Measurements from ENCODE around the gene FDX1.

Gene FDX1

DNA sequence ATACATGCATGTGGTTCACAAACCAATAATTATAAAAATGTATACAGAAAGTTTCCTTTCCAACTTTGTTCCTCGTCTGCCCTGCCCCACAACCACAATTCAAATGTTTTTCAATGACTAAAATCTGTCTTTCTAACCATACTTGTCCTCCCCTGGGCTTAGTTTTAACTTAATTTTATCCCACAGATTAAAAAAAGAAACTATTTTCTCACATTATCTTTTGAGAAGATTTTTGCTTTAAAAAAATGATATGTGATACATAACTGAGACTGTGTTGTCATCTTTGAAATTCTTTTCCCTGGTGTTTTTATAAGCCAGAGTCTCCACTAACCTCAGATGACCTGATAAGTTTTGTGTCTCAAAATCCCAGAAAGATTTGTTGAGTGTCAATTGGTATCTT lies 79.0 kb downstream of the FDX1 start:
- DNase-seq (ENCODE audit: low read depth in 3 of 3), result no peak

DNA sequence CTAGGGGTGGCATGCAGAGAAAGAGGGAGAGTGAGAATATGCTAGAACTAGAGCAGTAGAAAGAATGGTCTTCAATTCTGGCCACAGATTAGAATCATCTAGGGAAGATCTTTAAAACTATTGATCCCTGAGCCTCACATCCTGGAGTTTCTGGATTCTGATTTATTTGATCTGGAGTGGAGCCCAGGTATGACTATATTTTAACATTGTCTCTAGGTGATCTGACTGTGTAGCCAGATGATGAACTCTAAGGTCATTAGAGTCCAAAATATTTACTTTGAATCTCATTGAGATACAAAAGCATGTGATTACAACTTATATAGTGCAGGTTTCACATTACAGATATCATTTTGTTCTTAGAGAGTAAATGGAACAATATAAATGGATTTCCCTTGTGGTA lies 79.7 kb downstream of the FDX1 start:
- DNase-seq (ENCODE audit: low read depth in 3 of 3), result no peak

DNA sequence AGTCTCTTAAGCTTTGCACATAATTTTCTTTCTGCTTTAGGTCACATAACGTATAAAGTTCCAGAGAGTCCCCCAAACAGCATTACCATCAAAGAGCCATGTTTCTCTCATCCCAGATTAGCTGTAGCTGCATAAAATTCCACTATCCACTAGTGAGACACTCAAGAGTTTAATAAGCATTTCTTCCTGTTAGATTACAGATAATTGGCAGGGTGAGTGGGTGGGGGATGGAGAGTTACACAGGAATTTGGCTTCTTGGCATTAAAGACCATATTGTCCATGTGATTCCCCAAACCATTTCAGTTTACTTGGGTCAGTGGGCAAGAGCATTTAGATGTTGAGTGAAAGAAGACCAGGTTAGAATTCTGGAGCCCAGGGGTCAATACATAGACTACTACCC lies 82.3 kb downstream of the FDX1 start:
- no peak for DNase-seq (ENCODE audit: low read depth in 3 of 3)

DNA sequence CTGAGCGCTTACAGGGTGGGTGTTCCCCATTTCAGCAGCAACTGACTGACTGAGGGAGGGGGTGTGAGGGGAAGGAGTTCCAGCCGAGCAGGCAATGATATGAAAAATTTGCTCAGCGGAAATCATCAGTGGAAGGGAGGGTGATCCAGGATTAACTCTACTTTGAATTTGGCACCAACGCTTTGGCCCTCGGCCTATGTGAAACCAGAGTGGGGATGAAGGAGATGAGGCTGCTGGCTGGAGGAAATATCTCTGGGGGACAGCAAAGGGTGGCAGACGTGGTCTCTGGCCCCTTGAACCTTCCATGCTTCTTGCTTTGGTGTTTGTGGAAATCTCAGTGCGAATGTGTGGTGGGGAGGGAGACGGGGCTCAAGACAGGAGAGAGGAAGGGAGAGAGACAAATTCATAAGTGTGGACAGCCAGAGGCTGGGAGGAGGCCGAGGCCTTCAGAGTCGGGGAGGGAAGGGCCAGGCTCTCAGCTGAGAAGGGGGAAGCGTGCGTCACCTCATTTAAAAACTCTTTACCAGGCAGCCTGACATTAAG lies 83.6 kb downstream of the FDX1 start:
- DNase-seq (ENCODE audit: low read depth in 3 of 3), result no peak

DNA sequence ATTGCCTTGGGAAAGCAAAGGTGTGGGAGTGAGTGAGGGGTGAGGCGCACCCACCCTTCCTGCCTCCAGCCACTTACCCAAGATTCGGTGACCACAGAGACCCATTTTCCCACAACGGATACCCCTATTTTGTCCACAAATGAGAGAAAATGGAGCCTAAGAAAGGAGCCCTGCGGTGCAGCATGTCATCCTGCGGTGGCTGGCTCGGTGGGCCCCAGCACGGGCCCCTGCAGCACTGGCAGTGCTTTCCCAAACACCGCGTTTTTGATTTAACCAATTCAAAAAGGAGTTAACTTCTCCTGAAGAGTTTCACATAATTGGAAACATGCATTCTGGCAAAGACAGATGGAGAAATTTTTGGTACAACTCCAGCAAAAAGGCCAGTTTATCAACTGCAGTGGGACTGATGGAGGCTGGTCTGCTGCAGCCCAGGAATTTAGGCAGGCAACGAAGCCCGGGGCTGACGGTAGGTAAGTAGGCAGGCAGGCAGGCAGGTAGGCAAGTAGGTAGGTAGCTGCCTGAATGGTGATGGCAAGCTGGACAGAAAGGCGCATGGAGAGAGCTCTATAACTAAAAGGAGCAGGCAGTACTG lies 84.2 kb downstream of the FDX1 start:
- no peak for DNase-seq (ENCODE audit: low read depth in 3 of 3)
